ENCODE results near the gene KRT86.

Gene KRT86

DNA sequence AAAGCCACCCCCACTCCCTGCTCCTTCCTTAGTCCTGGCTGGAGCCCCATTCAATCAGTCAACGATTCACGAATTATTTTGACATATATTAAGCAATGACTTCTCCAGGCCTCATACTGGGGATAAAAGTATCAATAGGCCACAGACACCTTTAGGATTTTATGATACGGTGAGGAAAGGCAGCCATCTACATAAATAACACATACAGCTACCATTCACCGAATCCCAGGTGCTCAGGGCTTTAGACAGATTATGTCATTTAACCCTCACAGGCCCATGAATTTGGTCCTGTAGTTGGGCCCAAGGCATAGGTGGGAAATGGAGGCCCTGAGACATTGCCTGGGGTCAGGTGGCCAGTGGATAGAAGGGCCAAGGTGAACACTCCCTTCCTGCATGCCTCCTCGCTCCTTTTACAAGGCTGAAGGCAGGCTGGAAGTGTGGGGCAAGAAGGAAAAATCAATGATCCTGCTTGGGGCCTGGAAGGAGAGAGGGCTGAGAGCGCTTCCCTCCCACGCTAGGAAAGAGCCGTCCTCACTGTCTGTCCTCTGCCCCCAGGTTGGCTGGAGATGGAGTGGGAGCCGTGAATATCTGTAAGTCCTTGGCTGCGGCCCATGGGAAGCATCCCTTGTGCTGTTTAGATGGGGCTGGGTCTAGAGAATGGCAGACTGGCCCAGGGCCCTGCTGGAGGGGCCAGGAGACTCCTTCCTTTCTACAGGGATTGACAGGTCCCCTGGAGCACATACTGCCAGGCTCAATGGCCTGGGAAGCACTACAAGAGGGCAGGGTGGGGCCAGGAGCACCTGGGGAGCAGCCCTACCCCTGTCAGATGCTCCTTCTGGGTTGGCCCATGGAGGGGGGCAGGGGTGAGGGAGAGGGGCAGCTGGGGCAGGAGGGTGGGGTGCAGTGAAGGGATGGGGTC lies 26.6 kb upstream of the KRT86 start (continued):
- TF ChIP-seq ZNF292 (tag by site-specific recombination; IDR thresholded peaks at IDR 0.05; ENCODE audit: borderline replicate concordance, low read depth) (no peak), YY1 (tag by site-specific recombination; IDR thresholded peaks at IDR 0.05) (no peak), ZNF138 (tag by site-specific recombination; IDR thresholded peaks at IDR 0.05; ENCODE audit: borderline replicate concordance) (no peak), ZFHX2 (tag by site-specific recombination; conservative IDR thresholded peaks at IDR 0.05) (peak; percentile 81), ZNF837 (tag by site-specific recombination; IDR thresholded peaks at IDR 0.05) (no peak), ZBTB20 (tag by site-specific recombination; IDR thresholded peaks at IDR 0.05) (peak; percentile 17; the same call in 1 of the 2 replicates), ZNF266 (tag by site-specific recombination; IDR thresholded peaks at IDR 0.05; ENCODE audit: low read depth) (no peak), EGR2 (tag by site-specific recombination; IDR thresholded peaks at IDR 0.05; ENCODE audit: low read depth) (peak; percentile 86)

DNA sequence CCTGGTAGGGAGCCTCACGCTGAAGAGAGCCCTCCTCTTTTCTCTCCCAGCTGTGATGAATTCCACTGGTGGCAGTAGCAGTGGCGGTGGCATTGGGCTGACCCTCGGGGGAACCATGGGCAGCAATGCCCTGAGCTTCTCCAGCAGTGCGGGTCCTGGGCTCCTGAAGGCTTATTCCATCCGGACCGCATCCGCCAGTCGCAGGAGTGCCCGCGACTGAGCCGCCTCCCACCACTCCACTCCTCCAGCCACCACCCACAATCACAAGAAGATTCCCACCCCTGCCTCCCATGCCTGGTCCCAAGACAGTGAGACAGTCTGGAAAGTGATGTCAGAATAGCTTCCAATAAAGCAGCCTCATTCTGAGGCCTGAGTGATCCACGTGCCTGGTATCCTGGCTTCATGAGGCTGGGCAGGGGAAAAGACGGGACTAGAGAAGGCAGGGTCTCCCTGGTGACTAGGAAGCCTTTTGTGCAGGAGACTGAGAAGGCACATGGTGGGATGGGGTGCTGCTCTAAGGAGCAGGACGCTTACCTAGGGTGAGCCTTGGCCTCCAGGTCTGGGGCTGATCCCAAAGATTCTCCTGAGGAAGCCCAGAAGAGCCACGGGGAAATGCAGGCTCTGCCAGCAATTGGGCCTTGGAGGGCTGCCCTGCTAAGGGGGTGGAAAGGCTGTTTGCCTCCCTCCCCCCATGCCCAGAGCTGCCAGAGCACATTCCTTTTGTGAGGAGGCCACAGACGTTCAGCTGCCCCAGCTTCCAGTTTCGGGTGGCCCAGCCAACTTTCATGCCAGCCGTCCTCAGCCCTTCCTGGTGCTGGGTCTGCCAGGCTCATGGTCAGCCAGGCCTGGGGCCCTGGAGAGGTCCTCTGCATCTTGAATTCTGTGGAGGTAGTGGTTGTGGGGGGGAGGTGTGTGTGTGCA lies 25.6 kb upstream of the KRT86 start:
- Histone ChIP-seq H3K9me3 (ENCODE audit: control insufficient read depth, insufficient read depth, low read depth, low read length) (no peaks in the 10 kb centered on the region), H3K36me3 (ENCODE audit: control insufficient read depth in 2 of 2, insufficient read depth in 1 of 2, low read length in 2 of 2) (no peaks in the 10 kb centered on the region), H3K27ac (ENCODE audit: extremely low read depth, low read depth, low read length) (no peak overlapping the region), H3K4me3 (ENCODE audit: low read depth, low read length) (no peak overlapping the region), H3K4me1 (ENCODE audit: control insufficient read depth, insufficient read depth, low read length) (peaks cover 16% of the 10 kb centered on the region)
- TF ChIP-seq EGR2 (tag by site-specific recombination; IDR thresholded peaks at IDR 0.05; ENCODE audit: low read depth) (peak; percentile 89), OSR2 (tag by site-specific recombination; IDR thresholded peaks at IDR 0.05) (no peak), ZFHX2 (tag by site-specific recombination; conservative IDR thresholded peaks at IDR 0.05) (peak; percentile 94)
- POLR2A ChIA-PET, result no interaction called here
- CTCF ChIA-PET, result interaction anchor here (2.5 kb wide), 1 partner anchor 30 kb away, joined by 11 read pairs; no protein-coding TSS in a partner anchor

DNA sequence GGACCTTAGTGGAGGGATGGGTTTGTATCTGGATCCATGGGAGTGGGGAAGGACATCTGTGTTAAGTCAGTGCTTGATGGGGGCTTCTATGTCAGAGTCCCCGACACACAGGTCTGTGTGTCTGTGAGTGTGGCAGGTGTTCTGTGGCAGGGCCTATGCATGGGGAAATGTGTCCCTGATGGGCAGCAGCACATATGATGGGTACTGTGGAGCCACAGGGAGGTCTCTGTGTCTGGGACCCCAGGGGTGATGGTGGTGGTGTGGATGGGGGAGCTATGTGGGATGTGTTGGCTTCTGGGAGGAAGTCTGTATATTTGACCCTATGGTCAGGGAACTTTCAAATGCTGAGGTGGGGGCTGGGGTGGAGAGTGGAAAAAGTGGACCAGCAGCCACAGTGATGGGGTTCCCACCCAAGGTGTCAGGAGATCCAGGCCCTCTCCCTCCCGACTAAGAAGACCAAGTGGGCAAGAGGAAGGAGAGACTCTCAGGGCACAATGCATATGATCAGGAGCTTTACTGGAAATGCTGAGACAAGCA lies 24.9 kb upstream of the KRT86 start:
- POLR2A ChIA-PET, result no interaction called here
- Histone ChIP-seq H3K27ac (ENCODE audit: extremely low read depth, low read depth, low read length) (no peak overlapping the region), H3K4me3 (ENCODE audit: low read depth, low read length) (no peak overlapping the region)

DNA sequence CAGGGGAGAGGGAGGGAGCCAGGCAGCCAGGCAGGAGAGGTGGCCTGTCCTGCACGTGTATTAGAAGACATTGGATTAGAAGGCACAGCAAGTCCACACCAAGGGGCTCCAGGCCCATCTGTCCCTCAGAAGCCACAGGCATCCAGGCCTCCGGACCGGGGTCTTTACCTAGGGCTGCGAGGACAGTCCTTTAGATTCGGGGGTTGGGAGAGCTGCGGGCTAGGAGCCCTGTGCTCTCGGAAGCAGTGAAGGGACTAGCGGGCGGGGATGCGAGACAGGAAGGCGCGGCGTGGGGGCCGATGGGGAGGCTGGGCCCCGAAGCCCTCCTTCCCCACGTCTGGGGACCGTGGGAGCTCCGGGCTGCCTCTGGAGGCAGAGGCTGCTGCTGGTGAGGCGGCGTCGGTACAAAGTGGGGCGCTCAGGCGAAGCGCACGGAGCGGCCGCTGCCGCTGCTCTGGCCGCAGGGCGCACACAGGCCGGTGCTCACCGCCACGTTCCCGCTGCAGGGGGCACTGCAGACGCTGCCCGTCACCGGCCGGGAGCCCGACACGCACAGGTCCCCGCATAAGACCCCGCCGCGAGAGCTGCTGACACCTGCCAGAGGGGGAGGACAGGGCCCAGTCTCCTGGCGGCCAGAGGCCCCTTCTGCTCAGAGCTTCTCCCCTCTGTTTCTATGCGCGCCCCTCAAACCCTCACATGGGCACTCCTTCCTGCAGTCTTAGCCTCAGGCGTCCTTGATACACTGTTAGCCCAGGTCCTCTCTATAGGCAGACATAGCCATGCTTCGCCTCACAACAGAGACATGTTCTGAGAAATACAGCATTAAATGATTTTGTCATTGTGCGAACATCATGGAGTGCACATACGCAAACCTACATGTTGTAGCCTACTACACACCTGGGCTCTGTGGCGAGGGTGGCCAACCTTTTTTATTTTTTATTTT lies 24.1 kb upstream of the KRT86 start:
- Histone ChIP-seq H3K4me3 (ENCODE audit: low read depth, low read length) (no peak overlapping the region), H3K36me3 (ENCODE audit: control insufficient read depth in 2 of 2, insufficient read depth in 1 of 2, low read length in 2 of 2) (no peaks in the 10 kb centered on the region), H3K9me3 (ENCODE audit: control insufficient read depth, insufficient read depth, low read depth, low read length) (no peaks in the 10 kb centered on the region), H3K4me1 (ENCODE audit: control insufficient read depth, insufficient read depth, low read length) (peaks cover 11% of the 10 kb centered on the region; the same call in 1 of the 2 replicates), H3K27ac (ENCODE audit: extremely low read depth, low read depth, low read length) (no peak overlapping the region)
- POLR2A ChIA-PET, result no interaction called here
- CTCF ChIA-PET, result interaction anchor here (0.5 to 3.3 kb wide), 9 partner anchors 12 to 1473 kb away, joined by 3 to 18 read pairs (median 5); no protein-coding TSS in a partner anchor
- TF ChIP-seq, protein P1, sequence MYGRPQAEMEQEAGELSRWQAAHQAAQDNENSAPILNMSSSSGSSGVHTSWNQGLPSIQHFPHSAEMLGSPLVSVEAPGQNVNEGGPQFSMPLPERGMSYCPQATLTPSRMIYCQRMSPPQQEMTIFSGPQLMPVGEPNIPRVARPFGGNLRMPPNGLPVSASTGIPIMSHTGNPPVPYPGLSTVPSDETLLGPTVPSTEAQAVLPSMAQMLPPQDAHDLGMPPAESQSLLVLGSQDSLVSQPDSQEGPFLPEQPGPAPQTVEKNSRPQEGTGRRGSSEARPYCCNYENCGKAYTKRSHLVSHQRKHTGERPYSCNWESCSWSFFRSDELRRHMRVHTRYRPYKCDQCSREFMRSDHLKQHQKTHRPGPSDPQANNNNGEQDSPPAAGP (tag by site-specific recombination; IDR thresholded peaks at IDR 0.05), result no peak
- no peak for TF ChIP-seq ZNF843 (tag by site-specific recombination; IDR thresholded peaks at IDR 0.05)
- no peak for TF ChIP-seq GFI1B (tag by site-specific recombination; IDR thresholded peaks at IDR 0.05)
- no peak for TF ChIP-seq HOXC10 (CRISPR knock-in tag; IDR thresholded peaks at IDR 0.05)
- TF ChIP-seq GLI2 (tag by site-specific recombination; IDR thresholded peaks at IDR 0.05; ENCODE audit: borderline replicate concordance, low read depth), result no peak
- no peak for TF ChIP-seq ZNF335 (tag by site-specific recombination; conservative IDR thresholded peaks at IDR 0.05)
- no peak for TF ChIP-seq MYNN (tag by site-specific recombination; IDR thresholded peaks at IDR 0.05; ENCODE audit: borderline replicate concordance)
- TF ChIP-seq ZNF514 (tag by site-specific recombination; IDR thresholded peaks at IDR 0.05), result no peak
- no peak for TF ChIP-seq ZNF792 (tag by site-specific recombination; IDR thresholded peaks at IDR 0.05)
- no peak for TF ChIP-seq ZFP3 (tag by site-specific recombination; IDR thresholded peaks at IDR 0.05; ENCODE audit: low read depth)
- TF ChIP-seq ZSCAN30 (tag by site-specific recombination; IDR thresholded peaks at IDR 0.05), result no peak
- no peak for TF ChIP-seq FEZF1 (tag by site-specific recombination; IDR thresholded peaks at IDR 0.05)

More for the DNA sequence above, 24.9 kb upstream of the KRT86 start:
- no peaks in the 10 kb centered on the region for H3K36me3 ChIP-seq (ENCODE audit: control insufficient read depth in 2 of 2, insufficient read depth in 1 of 2, low read length in 2 of 2)
- no peak for TF ChIP-seq ZNF132 (tag by site-specific recombination; IDR thresholded peaks at IDR 0.05; ENCODE audit: borderline replicate concordance)
- TF ChIP-seq ZNF211 (tag by site-specific recombination; IDR thresholded peaks at IDR 0.05; ENCODE audit: low read depth), result no peak
- no peak for TF ChIP-seq GLI4 (tag by site-specific recombination; IDR thresholded peaks at IDR 0.05)
- no peak for TF ChIP-seq ZNF830 (tag by site-specific recombination; IDR thresholded peaks at IDR 0.05; ENCODE audit: low read depth)
- no peak for TF ChIP-seq ZNF654 (tag by site-specific recombination; IDR thresholded peaks at IDR 0.05; ENCODE audit: low read depth)
- TF ChIP-seq ZBTB20 (tag by site-specific recombination; IDR thresholded peaks at IDR 0.05), result no peak
- TF ChIP-seq HOXA7 (CRISPR knock-in tag; IDR thresholded peaks at IDR 0.05; ENCODE audit: borderline replicate concordance), result no peak
- TF ChIP-seq, protein P2, sequence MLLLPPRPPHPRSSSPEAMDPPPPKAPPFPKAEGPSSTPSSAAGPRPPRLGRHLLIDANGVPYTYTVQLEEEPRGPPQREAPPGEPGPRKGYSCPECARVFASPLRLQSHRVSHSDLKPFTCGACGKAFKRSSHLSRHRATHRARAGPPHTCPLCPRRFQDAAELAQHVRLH (tag by site-specific recombination; IDR thresholded peaks at IDR 0.05), result no peak
- TF ChIP-seq ZNF529 (tag by site-specific recombination; IDR thresholded peaks at IDR 0.05; ENCODE audit: insufficient replicate concordance), result no peak
- H3K4me1 ChIP-seq (ENCODE audit: control insufficient read depth, insufficient read depth, low read length), result peaks cover 11% of the 10 kb centered on the region; the same call in 1 of the 2 replicates
- H3K9me3 ChIP-seq (ENCODE audit: control insufficient read depth, insufficient read depth, low read depth, low read length), result no peaks in the 10 kb centered on the region
- CTCF ChIA-PET, result interaction anchor here (0.9 to 3.0 kb wide), 2 partner anchors 28 to 30 kb away, joined by 4 to 18 read pairs; no protein-coding TSS in a partner anchor
